Activated CD4-positive, alpha-beta memory T cell treated with anti-CD3 and anti-CD28 coated beads for 36 hours (primary cell): ENCODE data around the gene PHF24. TPM values are rescaled to one million over a fixed set of nuclear protein-coding genes. Genes with fewer than 3 reads are reported as not detected.

Source experiments
- CTCF ChIA-PET: fragments of 350-600 bp; sonication (Branson Sonifier 250); formaldehyde crosslinking; loops from one replicate; lab custom pipeline; 2021; ENCODE audit warnings: antibody characterized with exemption, inconsistent platforms; lab: Charles Lee
- POLR2A ChIA-PET: fragments of 350-600 bp; sonication (Branson Sonifier 250); formaldehyde crosslinking; loops from one replicate; lab custom pipeline; 2021; ENCODE audit warnings: antibody characterized with exemption; lab: Charles Lee
- DNase-seq: peaks from one replicate; pipeline ENCODE4 v3.0.0-alpha.2; 2020
- H3K27ac Mint-ChIP-seq: one replicate; pipeline ENCODE4 v1.8.0; 2021; ENCODE audit warnings: mixed read lengths
- H3K27me3 Mint-ChIP-seq: one replicate; pipeline ENCODE4 v1.8.0; 2021; ENCODE audit warnings: mixed read lengths
- H3K36me3 Mint-ChIP-seq: one replicate; pipeline ENCODE4 v1.8.0; 2021; ENCODE audit warnings: mixed read lengths
- H3K4me1 Mint-ChIP-seq: one replicate; pipeline ENCODE4 v1.8.0; 2021; ENCODE audit warnings: low read depth, mixed read lengths
- H3K4me3 Mint-ChIP-seq: one replicate; pipeline ENCODE4 v1.8.0; 2021; ENCODE audit warnings: mild to moderate bottlenecking, mixed read lengths
- H3K9me3 Mint-ChIP-seq: one replicate; pipeline ENCODE4 v1.8.0; 2021; ENCODE audit warnings: mixed read lengths
- intact Hi-C: fragments of 100-400 bp; cut with micrococcal nuclease; formaldehyde crosslinking; loops from one replicate; pipeline ENCODE4 v1.15.1; 2023
- total RNA-seq, 2 experiments: library from RNA; stranded (reverse); gene quantifications; one replicate each; pipeline ENCODE4 v1.2.3, GENCODE V29; 2021

The PHF24 gene
- total RNA-seq, 2 experiments from 2014 or later, result 0.12 TPM; not detected in 1

GRCh38 chr9:34991607-34992375 is 33.7 kb downstream of the PHF24 start:
- Mint-ChIP-seq H3K27me3 (no peaks in the 10 kb centered on the region), H3K9me3 (no peaks in the 10 kb centered on the region), H3K4me3 (peak overlapping the region; percentile 28), H3K4me1 (peaks cover 62% of the 10 kb centered on the region), H3K36me3 (peaks cover 10% of the 10 kb centered on the region), H3K27ac (peak overlapping the region; percentile 82)
- POLR2A ChIA-PET, result no interaction called here
- intact Hi-C loops, result no loop called here
- CTCF ChIA-PET, result interaction anchor here (0.7 to 4.3 kb wide), 2 partner anchors 62 to 92 kb away, joined by 3 to 30 read pairs; no protein-coding TSS in a partner anchor
- peak; percentile 69 for DNase-seq

- Mint-ChIP-seq H3K4me1 (peaks cover 55% of the 10 kb centered on the region), H3K27me3 (no peaks in the 10 kb centered on the region), H3K9me3 (no peaks in the 10 kb centered on the region), H3K27ac (peak overlapping the region; percentile 82), H3K4me3 (peak overlapping the region; percentile 28), H3K36me3 (peaks cover 13% of the 10 kb centered on the region)
- DNase-seq, result peak; percentile 83
- POLR2A ChIA-PET, result no interaction called here
- intact Hi-C loops, result no loop called here
- CTCF ChIA-PET, result interaction anchor here (0.7 to 4.3 kb wide), 2 partner anchors 63 to 93 kb away, joined by 3 to 30 read pairs; no protein-coding TSS in a partner anchor
These were observed 34.4 kb downstream of the PHF24 start for GRCh38 chr9:34992376-34992951.

- H3K27ac Mint-ChIP-seq, result peak overlapping the region; percentile 60
- no peaks in the 10 kb centered on the region for H3K9me3 Mint-ChIP-seq
- H3K27me3 Mint-ChIP-seq, result no peaks in the 10 kb centered on the region
- peaks cover 15% of the 10 kb centered on the region for H3K36me3 Mint-ChIP-seq
- H3K4me3 Mint-ChIP-seq, result no peak overlapping the region
- ChIA-PET POLR2A (no interaction called here), CTCF (interaction anchor here (0.9 to 4.3 kb wide), 9 partner anchors 9 to 291 kb away, joined by 3 to 30 read pairs (median 4); no protein-coding TSS in a partner anchor)
- peak; percentile 33 for DNase-seq
- intact Hi-C loops, result no loop called here
- peaks cover 51% of the 10 kb centered on the region for H3K4me1 Mint-ChIP-seq
These were observed 35.6 kb downstream of the PHF24 start for GRCh38 chr9:34993502-34994259.

GRCh38 chr9:34994260-34994899 is 36.3 kb downstream of the PHF24 start:
- no peak overlapping the region for H3K27ac Mint-ChIP-seq
- ChIA-PET POLR2A (no interaction called here), CTCF (interaction anchor here (0.7 to 4.3 kb wide), 11 partner anchors 10 to 292 kb away, joined by 3 to 30 read pairs (median 3); no protein-coding TSS in a partner anchor)
- no peak overlapping the region for H3K4me3 Mint-ChIP-seq
- no peaks in the 10 kb centered on the region for H3K27me3 Mint-ChIP-seq
- no peak for DNase-seq
- peaks cover 14% of the 10 kb centered on the region for H3K36me3 Mint-ChIP-seq
- H3K9me3 Mint-ChIP-seq, result no peaks in the 10 kb centered on the region
- H3K4me1 Mint-ChIP-seq, result peaks cover 48% of the 10 kb centered on the region
- intact Hi-C loops, result no loop called here

GRCh38 chr9:34994900-34995669 is 37.0 kb downstream of the PHF24 start:
- no peaks in the 10 kb centered on the region for H3K27me3 Mint-ChIP-seq
- peaks cover 14% of the 10 kb centered on the region for H3K36me3 Mint-ChIP-seq
- ChIA-PET CTCF (interaction anchor here (0.7 to 4.3 kb wide), 10 partner anchors 10 to 293 kb away, joined by 3 to 30 read pairs (median 4); no protein-coding TSS in a partner anchor), POLR2A (no interaction called here)
- H3K27ac Mint-ChIP-seq, result no peak overlapping the region
- H3K9me3 Mint-ChIP-seq, result no peaks in the 10 kb centered on the region
- intact Hi-C loops, result no loop called here
- peaks cover 47% of the 10 kb centered on the region for H3K4me1 Mint-ChIP-seq
- no peak for DNase-seq
- no peak overlapping the region for H3K4me3 Mint-ChIP-seq

- H3K27ac Mint-ChIP-seq, result no peak overlapping the region
- H3K9me3 Mint-ChIP-seq, result no peaks in the 10 kb centered on the region
- H3K4me1 Mint-ChIP-seq, result peaks cover 44% of the 10 kb centered on the region
- POLR2A ChIA-PET, result no interaction called here
- CTCF ChIA-PET, result interaction anchor here (1.1 to 4.3 kb wide), 4 partner anchors 11 to 96 kb away, joined by 3 to 30 read pairs (median 13); no protein-coding TSS in a partner anchor
- intact Hi-C loops, result no loop called here
- H3K4me3 Mint-ChIP-seq, result no peak overlapping the region
- no peak for DNase-seq
- peaks cover 14% of the 10 kb centered on the region for H3K36me3 Mint-ChIP-seq
- H3K27me3 Mint-ChIP-seq, result no peaks in the 10 kb centered on the region
These were observed 37.6 kb downstream of the PHF24 start for GRCh38 chr9:34995670-34996060.

- POLR2A ChIA-PET, result no interaction called here
- Mint-ChIP-seq H3K9me3 (no peaks in the 10 kb centered on the region), H3K36me3 (peaks cover 14% of the 10 kb centered on the region), H3K4me3 (no peak overlapping the region), H3K27me3 (no peaks in the 10 kb centered on the region), H3K4me1 (peaks cover 41% of the 10 kb centered on the region), H3K27ac (no peak overlapping the region)
- no peak for DNase-seq
- intact Hi-C loops, result no loop called here
- CTCF ChIA-PET, result interaction anchor here (1.9 to 3.2 kb wide), 2 partner anchors 12 to 97 kb away, joined by 7 to 19 read pairs; no protein-coding TSS in a partner anchor
These were observed 38.3 kb downstream of the PHF24 start for GRCh38 chr9:34996181-34996904.

GRCh38 chr9:34996905-34997279 is 38.8 kb downstream of the PHF24 start:
- CTCF ChIA-PET, result interaction anchor here (1.5 to 3.2 kb wide), 3 partner anchors 12 to 100 kb away, joined by 3 to 19 read pairs (median 7); partner anchors contain the start of gene PIGO
- POLR2A ChIA-PET, result no interaction called here
- Mint-ChIP-seq H3K4me3 (no peak overlapping the region), H3K4me1 (peaks cover 42% of the 10 kb centered on the region), H3K27me3 (no peaks in the 10 kb centered on the region), H3K27ac (no peak overlapping the region), H3K9me3 (no peaks in the 10 kb centered on the region), H3K36me3 (peaks cover 14% of the 10 kb centered on the region)
- no peak for DNase-seq
- intact Hi-C loops, result no loop called here

- Mint-ChIP-seq H3K27me3 (no peaks in the 10 kb centered on the region), H3K4me1 (peaks cover 42% of the 10 kb centered on the region), H3K27ac (no peak overlapping the region), H3K36me3 (peaks cover 14% of the 10 kb centered on the region), H3K4me3 (no peak overlapping the region), H3K9me3 (no peaks in the 10 kb centered on the region)
- intact Hi-C loops, result no loop called here
- DNase-seq, result no peak
- ChIA-PET CTCF (interaction anchor here (1.5 to 3.2 kb wide), 3 partner anchors 13 to 99 kb away, joined by 3 to 19 read pairs (median 7); partner anchors contain the start of gene PIGO), POLR2A (no interaction called here)
These were observed 39.3 kb downstream of the PHF24 start for GRCh38 chr9:34997379-34997781.

- H3K36me3 Mint-ChIP-seq, result peaks cover 14% of the 10 kb centered on the region
- no peaks in the 10 kb centered on the region for H3K27me3 Mint-ChIP-seq
- no peak overlapping the region for H3K27ac Mint-ChIP-seq
- H3K9me3 Mint-ChIP-seq, result no peaks in the 10 kb centered on the region
- POLR2A ChIA-PET, result no interaction called here
- H3K4me1 Mint-ChIP-seq, result peaks cover 37% of the 10 kb centered on the region
- DNase-seq, result no peak
- no peak overlapping the region for H3K4me3 Mint-ChIP-seq
- CTCF ChIA-PET, result interaction anchor here (1.5 to 3.2 kb wide), 3 partner anchors 13 to 99 kb away, joined by 3 to 19 read pairs (median 7); partner anchors contain the start of gene PIGO
- intact Hi-C loops, result no loop called here
These were observed 40.2 kb downstream of the PHF24 start for GRCh38 chr9:34998266-34998665.
